HL-60 (cell line): ENCODE results near the gene AMN.
"Not testable (repeated sequence)": the region's sequence is repeated elsewhere in the genome, so short reads cannot be mapped to it uniquely, and the experiment has no call there.

Experiments used
- DNase-seq, 2 experiments: peaks; one replicate each; pipeline ENCODE4 v3.0.0-alpha.2; 2010 to 2020; ENCODE audit warnings: low read depth in 1 of 2, low spot score in 1 of 2
- H3K27ac ChIP-seq: fragments of 250-450 bp; sonication (Bioruptor Pico); replicated peaks from 2 replicates; pipeline ENCODE4 v1.5.1; 2020; ENCODE audit warnings: mild to moderate bottlenecking, moderate library complexity
- H3K27me3 ChIP-seq: fragments of 250-450 bp; sonication (Bioruptor Pico); 2 replicates; pipeline ENCODE4 v1.5.1; 2021; ENCODE audit warnings: mild to moderate bottlenecking, moderate library complexity; ENCODE audit not compliant: insufficient read depth, poor library complexity, severe bottlenecking
- H3K4me3 ChIP-seq: replicated peaks from 2 replicates; pipeline ENCODE4 v1.5.1; 2011; ENCODE audit warnings: mild to moderate bottlenecking, control low read depth, low read length; ENCODE audit not compliant: insufficient read depth
- GABPA ChIP-seq: IDR thresholded peaks from 2 replicates; pipeline ENCODE4 v1.6.1; 2012; ENCODE audit warnings: low read depth
- POLR2AphosphoS5 ChIP-seq: IDR thresholded peaks from 2 replicates; pipeline ENCODE4 v1.6.1; 2012; ENCODE audit warnings: low read depth
- REST ChIP-seq: IDR thresholded peaks from 2 replicates; pipeline ENCODE4 v1.6.1; 2012; ENCODE audit warnings: low read depth; ENCODE audit not compliant: insufficient replicate concordance
- SPI1 ChIP-seq: IDR thresholded peaks from 2 replicates; pipeline ENCODE4 v1.6.1; 2012; ENCODE audit warnings: low read depth, mild to moderate bottlenecking, borderline replicate concordance
- TF ChIP-seq, protein P1 (sequence below): IDR thresholded peaks from one replicate; pipeline ENCODE4 v1.5.1; 2011; ENCODE audit warnings: low read length, control low read depth, inconsistent platforms; ENCODE audit not compliant: insufficient read depth

The AMN gene

GRCh38 chr14:102875652-102876051 is 46.8 kb upstream of the AMN start:
- Histone ChIP-seq H3K27ac (no peak overlapping the region), H3K4me3 (no peak overlapping the region), H3K27me3 (no peaks in the 10 kb centered on the region)
- DNase-seq = no peak
- TF ChIP-seq SPI1 (no peak), GABPA (no peak), REST (no peak), POLR2AphosphoS5 (no peak)
- TF ChIP-seq, protein P1, sequence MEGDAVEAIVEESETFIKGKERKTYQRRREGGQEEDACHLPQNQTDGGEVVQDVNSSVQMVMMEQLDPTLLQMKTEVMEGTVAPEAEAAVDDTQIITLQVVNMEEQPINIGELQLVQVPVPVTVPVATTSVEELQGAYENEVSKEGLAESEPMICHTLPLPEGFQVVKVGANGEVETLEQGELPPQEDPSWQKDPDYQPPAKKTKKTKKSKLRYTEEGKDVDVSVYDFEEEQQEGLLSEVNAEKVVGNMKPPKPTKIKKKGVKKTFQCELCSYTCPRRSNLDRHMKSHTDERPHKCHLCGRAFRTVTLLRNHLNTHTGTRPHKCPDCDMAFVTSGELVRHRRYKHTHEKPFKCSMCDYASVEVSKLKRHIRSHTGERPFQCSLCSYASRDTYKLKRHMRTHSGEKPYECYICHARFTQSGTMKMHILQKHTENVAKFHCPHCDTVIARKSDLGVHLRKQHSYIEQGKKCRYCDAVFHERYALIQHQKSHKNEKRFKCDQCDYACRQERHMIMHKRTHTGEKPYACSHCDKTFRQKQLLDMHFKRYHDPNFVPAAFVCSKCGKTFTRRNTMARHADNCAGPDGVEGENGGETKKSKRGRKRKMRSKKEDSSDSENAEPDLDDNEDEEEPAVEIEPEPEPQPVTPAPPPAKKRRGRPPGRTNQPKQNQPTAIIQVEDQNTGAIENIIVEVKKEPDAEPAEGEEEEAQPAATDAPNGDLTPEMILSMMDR = no peak

GRCh38 chr14:102877511-102877910 is 45.0 kb upstream of the AMN start:
- DNase-seq, H3K27ac ChIP-seq, H3K27me3 ChIP-seq, H3K4me3 ChIP-seq: not testable (repeated sequence)

DNA sequence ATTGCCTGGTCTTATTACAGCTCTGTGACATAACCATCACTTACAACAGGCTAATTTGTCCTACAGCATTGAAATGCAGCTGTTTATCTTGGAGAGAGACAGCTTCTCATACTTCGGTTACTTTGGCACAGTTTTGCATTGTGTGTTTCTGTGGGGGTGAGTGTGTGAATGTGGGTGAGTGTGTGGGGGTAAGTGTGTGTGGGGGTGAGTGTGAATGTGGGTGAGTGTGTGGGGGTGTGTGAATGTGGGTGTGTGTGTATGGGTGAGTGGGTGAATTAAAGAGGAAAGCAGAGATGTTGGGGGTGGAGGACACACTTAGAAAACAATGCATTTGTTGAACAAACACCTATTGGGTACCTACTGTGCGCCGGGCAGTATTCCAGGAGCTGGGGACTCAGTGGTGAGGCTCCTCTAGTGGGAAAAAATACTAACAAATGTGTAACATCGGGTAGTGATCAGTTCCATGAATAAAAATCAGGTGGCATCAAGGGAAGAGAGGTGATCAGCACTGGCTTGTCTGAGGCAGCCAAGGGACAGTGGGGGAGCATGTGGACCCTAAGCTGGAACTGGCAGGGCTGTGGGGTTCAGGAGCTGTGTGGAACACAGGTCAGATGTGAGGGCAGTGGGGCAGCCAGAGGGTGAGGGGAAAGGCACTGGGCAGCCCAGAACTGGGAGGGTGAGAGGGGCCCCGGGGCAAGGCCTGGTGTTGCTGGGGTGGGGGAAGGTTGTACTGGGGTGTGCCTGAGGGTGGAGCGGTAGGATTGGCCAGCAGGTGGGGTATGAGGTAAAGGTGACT is 44.1 kb upstream of the AMN start:
- TF ChIP-seq GABPA = no peak
- TF ChIP-seq REST = no peak
- TF ChIP-seq, protein P1 = no peak
- no peak for TF ChIP-seq POLR2AphosphoS5
- no peak for TF ChIP-seq SPI1
- Histone ChIP-seq H3K27me3 (no peaks in the 10 kb centered on the region), H3K4me3 (no peak overlapping the region), H3K27ac (no peak overlapping the region)
- DNase-seq = no peak

GRCh38 chr14:102878970-102879460 is 43.4 kb upstream of the AMN start:
- H3K4me3 ChIP-seq = no peak overlapping the region
- no peak for DNase-seq
- TF ChIP-seq GABPA (no peak), POLR2AphosphoS5 (no peak), SPI1 (no peak), REST (no peak)
- TF ChIP-seq, protein P1 = no peak
- no peaks in the 10 kb centered on the region for H3K27me3 ChIP-seq
- H3K27ac ChIP-seq = no peak overlapping the region
